ENCODE measurements around the gene C6orf15. TPM values are rescaled to one million over a fixed set of nuclear protein-coding genes. Genes with fewer than 3 reads are reported as not detected.

Gene C6orf15
- total RNA-seq, 1 donor from 2014 or later = not detected

DNA sequence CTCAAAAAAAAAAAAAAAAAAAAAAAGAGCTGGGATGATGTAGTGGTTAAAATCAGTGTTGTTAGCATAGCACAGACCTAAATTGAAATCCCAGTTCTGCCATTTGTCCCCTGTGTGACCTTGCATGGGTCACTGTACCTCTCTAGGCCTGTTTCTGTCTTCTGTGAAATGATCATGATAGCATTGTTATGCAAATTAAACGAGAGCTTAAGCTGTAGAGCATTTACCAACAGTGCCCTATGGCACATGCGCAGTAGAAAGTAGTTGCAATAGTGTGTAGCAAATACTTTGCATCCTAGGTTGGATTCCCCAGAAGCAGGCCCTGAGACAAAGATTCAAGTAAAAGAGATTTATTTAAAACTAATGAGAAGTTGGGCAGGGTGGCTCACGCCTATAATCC, 19.2 kb upstream of the C6orf15 start:
- Histone ChIP-seq H3K4me1 (no peaks in the 10 kb centered on the region), H3K9me3 (no peaks in the 10 kb centered on the region), H3K4me3 (no peak overlapping the region), H3K36me3 (no peaks in the 10 kb centered on the region), H3K27ac (no peak overlapping the region), H3K27me3 (no peaks in the 10 kb centered on the region)
- TF ChIP-seq CTCF (IDR thresholded peaks at IDR 0.05) = no peak
- DNase-seq (ENCODE audit: low spot score in 2 of 2) = no peak
- intact Hi-C loops (cut with DNase I) = no loop called here

DNA sequence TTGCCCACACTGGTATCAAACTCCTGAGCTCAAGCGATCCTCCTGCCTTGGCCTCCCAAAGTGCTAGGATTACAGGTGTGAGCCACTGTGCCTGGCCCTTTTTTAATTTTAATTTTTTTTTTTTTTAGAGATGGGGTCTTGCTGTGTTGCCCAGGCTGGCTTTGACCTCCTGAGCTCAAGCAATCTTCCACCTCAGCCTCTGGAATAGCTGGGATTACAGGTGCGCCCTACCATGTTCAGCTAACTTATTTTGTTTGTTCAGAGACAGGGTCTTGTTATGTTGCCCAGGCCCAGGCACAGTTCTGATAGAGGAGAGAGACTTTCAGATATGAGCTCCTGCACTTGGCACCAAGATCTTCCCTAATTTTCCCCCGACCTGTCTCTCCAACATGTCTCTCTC, 18.4 kb upstream of the C6orf15 start:
- intact Hi-C loops (cut with DNase I) = no loop called here
- no peak for DNase-seq (ENCODE audit: low spot score in 2 of 2)
- no peak for TF ChIP-seq CTCF (IDR thresholded peaks at IDR 0.05)

GRCh38 chr6:31129130-31129529, 16.8 kb upstream of the C6orf15 start:
- H3K27ac ChIP-seq = no peak overlapping the region
- H3K4me1 ChIP-seq = no peaks in the 10 kb centered on the region
- intact Hi-C loops (cut with DNase I) = no loop called here
- TF ChIP-seq CTCF (IDR thresholded peaks at IDR 0.05) = no peak
- DNase-seq (ENCODE audit: low spot score in 2 of 2) = no peak
- no peaks in the 10 kb centered on the region for H3K36me3 ChIP-seq
- no peaks in the 10 kb centered on the region for H3K27me3 ChIP-seq
- no peaks in the 10 kb centered on the region for H3K9me3 ChIP-seq
- H3K4me3 ChIP-seq = no peak overlapping the region

More for the DNA sequence above, 18.4 kb upstream of the C6orf15 start:
- H3K4me3 ChIP-seq = no peak overlapping the region
- H3K4me1 ChIP-seq = no peaks in the 10 kb centered on the region
- H3K27ac ChIP-seq = no peak overlapping the region
- no peaks in the 10 kb centered on the region for H3K27me3 ChIP-seq
- H3K9me3 ChIP-seq = no peaks in the 10 kb centered on the region
- H3K36me3 ChIP-seq = no peaks in the 10 kb centered on the region

GRCh38 chr6:31128093-31128676, 15.8 kb upstream of the C6orf15 start:
- no peaks in the 10 kb centered on the region for H3K36me3 ChIP-seq
- no peak overlapping the region for H3K27ac ChIP-seq
- no peaks in the 10 kb centered on the region for H3K27me3 ChIP-seq
- peak in 1 of 2 donors; percentile 76 for DNase-seq (ENCODE audit: low spot score in 2 of 2)
- H3K4me1 ChIP-seq = peaks cover 0 to under 1% of the 10 kb centered on the region in 2 donors
- no peaks in the 10 kb centered on the region for H3K9me3 ChIP-seq
- intact Hi-C loops (cut with DNase I) = no loop called here
- peak; percentile 43 to 90 (median 82) for TF ChIP-seq CTCF (IDR thresholded peaks at IDR 0.05)
- H3K4me3 ChIP-seq = no peak overlapping the region

- no peak for DNase-seq (ENCODE audit: low spot score in 2 of 2)
- H3K4me3 ChIP-seq = no peak overlapping the region
- no peak for TF ChIP-seq CTCF (IDR thresholded peaks at IDR 0.05)
- peaks cover 0 to 12% of the 10 kb centered on the region in 2 donors for H3K4me1 ChIP-seq
- no peaks in the 10 kb centered on the region for H3K27me3 ChIP-seq
- H3K9me3 ChIP-seq = no peaks in the 10 kb centered on the region
- intact Hi-C loops (cut with DNase I) = no loop called here
- no peak overlapping the region for H3K27ac ChIP-seq
- H3K36me3 ChIP-seq = no peaks in the 10 kb centered on the region
Measured at GRCh38 chr6:31126396-31127175, 14.2 kb upstream of the C6orf15 start.

All from ascending aorta (tissue), 2 donors.